HCT116 (cell line): ENCODE data around the gene LMO7.

Experiments
- CEBPB ChIP-seq: IDR thresholded peaks from 2 replicates; pipeline ENCODE4 v1.6.1; 2012; ENCODE audit warnings: low read depth
- EGR1 ChIP-seq: IDR thresholded peaks from 2 replicates; pipeline ENCODE4 v1.6.1; 2012; ENCODE audit warnings: low read depth
- EZH2phosphoT487 ChIP-seq: fragments of 200-600 bp; IDR thresholded peaks from 2 replicates; pipeline ENCODE4 v1.6.1; 2018; ENCODE audit warnings: antibody characterized with exemption, borderline replicate concordance
- FOSL1 ChIP-seq: IDR thresholded peaks from 2 replicates; pipeline ENCODE4 v1.6.1; 2012; ENCODE audit warnings: low read depth
- POLR2A ChIP-seq: IDR thresholded peaks from 2 replicates; pipeline ENCODE4 v1.7.0; 2011; ENCODE audit warnings: borderline replicate concordance; ENCODE audit not compliant: insufficient read depth, insufficient read length; ENCODE audit errors: extremely low read depth
- POLR2AphosphoS5 ChIP-seq: IDR thresholded peaks from 2 replicates; pipeline ENCODE4 v1.6.1; 2011; ENCODE audit warnings: mild to moderate bottlenecking, low read depth, low read length, moderate library complexity
- SP1 ChIP-seq: IDR thresholded peaks from 2 replicates; pipeline ENCODE4 v1.6.1; 2012; ENCODE audit warnings: low read depth
- YY1 ChIP-seq: IDR thresholded peaks from 2 replicates; pipeline ENCODE4 v1.6.1; 2011; ENCODE audit warnings: low read length, low read depth, moderate library complexity, mild to moderate bottlenecking; ENCODE audit not compliant: insufficient replicate concordance; ENCODE audit errors: extremely low read depth
- ZNF274 ChIP-seq: fragments of 200-500 bp; sonication (Bioruptor generic); IDR thresholded peaks from 2 replicates; pipeline ENCODE4 v1.6.1; 2014; ENCODE audit warnings: mild to moderate bottlenecking, low read depth, low read length, inconsistent platforms
- TF ChIP-seq, protein P1 (sequence below): IDR thresholded peaks from 2 replicates; pipeline ENCODE4 v1.6.1; 2012; ENCODE audit warnings: low read depth
- TF ChIP-seq, protein P2 (sequence below), 3 experiments: fragments of 200-600 bp in 1 of 3; sonication (generic) in 1 of 3; IDR thresholded peaks in 2 of 3; conservative IDR thresholded peaks in 1 of 3; 2 replicates each; pipeline ENCODE4 v1.5.1; 2012 to 2017; ENCODE audit warnings: low read depth in 2 of 3, low read length in 2 of 3, antibody characterized with exemption in 1 of 3, borderline replicate concordance in 1 of 3, control low read depth in 1 of 3, mild to moderate bottlenecking in 1 of 3, mixed read lengths in 1 of 3, mixed run types in 1 of 3, moderate library complexity in 1 of 3; ENCODE audit not compliant: insufficient read depth in 1 of 3
- TF ChIP-seq, protein P3 (sequence below): IDR thresholded peaks from 2 replicates; pipeline ENCODE4 v1.6.1; 2012

DNA sequence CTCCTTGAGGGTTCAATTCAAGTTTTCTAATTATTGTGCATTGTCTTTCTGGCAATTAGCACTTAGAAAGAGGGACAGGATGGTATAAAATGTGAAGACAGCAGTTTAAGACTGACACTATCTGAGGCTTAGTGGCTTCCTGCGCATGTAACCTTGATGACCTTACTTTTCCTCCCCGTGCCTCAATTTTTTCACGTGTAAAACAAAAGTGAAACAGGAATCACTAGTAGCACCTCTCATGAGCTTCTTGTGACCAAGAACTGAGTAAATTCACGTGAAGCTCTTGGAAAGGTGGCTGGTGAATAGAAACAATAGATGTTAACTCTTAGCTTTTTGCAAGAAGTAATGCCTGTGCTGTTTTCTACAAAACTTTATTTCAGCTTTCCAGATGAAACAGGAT lies 233.9 kb downstream of the LMO7 start:
- no peak for TF ChIP-seq POLR2AphosphoS5
- TF ChIP-seq, protein P1, sequence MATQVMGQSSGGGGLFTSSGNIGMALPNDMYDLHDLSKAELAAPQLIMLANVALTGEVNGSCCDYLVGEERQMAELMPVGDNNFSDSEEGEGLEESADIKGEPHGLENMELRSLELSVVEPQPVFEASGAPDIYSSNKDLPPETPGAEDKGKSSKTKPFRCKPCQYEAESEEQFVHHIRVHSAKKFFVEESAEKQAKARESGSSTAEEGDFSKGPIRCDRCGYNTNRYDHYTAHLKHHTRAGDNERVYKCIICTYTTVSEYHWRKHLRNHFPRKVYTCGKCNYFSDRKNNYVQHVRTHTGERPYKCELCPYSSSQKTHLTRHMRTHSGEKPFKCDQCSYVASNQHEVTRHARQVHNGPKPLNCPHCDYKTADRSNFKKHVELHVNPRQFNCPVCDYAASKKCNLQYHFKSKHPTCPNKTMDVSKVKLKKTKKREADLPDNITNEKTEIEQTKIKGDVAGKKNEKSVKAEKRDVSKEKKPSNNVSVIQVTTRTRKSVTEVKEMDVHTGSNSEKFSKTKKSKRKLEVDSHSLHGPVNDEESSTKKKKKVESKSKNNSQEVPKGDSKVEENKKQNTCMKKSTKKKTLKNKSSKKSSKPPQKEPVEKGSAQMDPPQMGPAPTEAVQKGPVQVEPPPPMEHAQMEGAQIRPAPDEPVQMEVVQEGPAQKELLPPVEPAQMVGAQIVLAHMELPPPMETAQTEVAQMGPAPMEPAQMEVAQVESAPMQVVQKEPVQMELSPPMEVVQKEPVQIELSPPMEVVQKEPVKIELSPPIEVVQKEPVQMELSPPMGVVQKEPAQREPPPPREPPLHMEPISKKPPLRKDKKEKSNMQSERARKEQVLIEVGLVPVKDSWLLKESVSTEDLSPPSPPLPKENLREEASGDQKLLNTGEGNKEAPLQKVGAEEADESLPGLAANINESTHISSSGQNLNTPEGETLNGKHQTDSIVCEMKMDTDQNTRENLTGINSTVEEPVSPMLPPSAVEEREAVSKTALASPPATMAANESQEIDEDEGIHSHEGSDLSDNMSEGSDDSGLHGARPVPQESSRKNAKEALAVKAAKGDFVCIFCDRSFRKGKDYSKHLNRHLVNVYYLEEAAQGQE = no peak
- TF ChIP-seq, protein P2, sequence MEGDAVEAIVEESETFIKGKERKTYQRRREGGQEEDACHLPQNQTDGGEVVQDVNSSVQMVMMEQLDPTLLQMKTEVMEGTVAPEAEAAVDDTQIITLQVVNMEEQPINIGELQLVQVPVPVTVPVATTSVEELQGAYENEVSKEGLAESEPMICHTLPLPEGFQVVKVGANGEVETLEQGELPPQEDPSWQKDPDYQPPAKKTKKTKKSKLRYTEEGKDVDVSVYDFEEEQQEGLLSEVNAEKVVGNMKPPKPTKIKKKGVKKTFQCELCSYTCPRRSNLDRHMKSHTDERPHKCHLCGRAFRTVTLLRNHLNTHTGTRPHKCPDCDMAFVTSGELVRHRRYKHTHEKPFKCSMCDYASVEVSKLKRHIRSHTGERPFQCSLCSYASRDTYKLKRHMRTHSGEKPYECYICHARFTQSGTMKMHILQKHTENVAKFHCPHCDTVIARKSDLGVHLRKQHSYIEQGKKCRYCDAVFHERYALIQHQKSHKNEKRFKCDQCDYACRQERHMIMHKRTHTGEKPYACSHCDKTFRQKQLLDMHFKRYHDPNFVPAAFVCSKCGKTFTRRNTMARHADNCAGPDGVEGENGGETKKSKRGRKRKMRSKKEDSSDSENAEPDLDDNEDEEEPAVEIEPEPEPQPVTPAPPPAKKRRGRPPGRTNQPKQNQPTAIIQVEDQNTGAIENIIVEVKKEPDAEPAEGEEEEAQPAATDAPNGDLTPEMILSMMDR (IDR thresholded peaks at IDR 0.05 in 2 of 3, conservative IDR thresholded peaks at IDR 0.05 in 1 of 3; ENCODE audit: borderline replicate concordance in 1 of 3, insufficient read depth in 1 of 3, low read depth in 2 of 3, low read length in 2 of 3) = no peak
- TF ChIP-seq EGR1 = no peak
- no peak for TF ChIP-seq POLR2A
- no peak for TF ChIP-seq CEBPB
- no peak for TF ChIP-seq FOSL1
- TF ChIP-seq YY1 = no peak
- TF ChIP-seq ZNF274 = no peak
- TF ChIP-seq EZH2phosphoT487 = no peak
- no peak for TF ChIP-seq SP1
- TF ChIP-seq, protein P3, sequence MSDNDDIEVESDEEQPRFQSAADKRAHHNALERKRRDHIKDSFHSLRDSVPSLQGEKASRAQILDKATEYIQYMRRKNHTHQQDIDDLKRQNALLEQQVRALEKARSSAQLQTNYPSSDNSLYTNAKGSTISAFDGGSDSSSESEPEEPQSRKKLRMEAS = no peak
